ENCODE data around the gene NPLOC4. TPM values are rescaled to one million over a fixed set of nuclear protein-coding genes. Genes with fewer than 3 reads are reported as not detected.

The NPLOC4 gene
- total RNA-seq, 4 donors from 2014 or later, result 14.6 to 86.3 (median 30.9) TPM

- TF ChIP-seq CTCF (IDR thresholded peaks at IDR 0.05) (no peak), POLR2A (IDR thresholded peaks at IDR 0.05) (no peak)
Observed at GRCh38 chr17:81615401-81615930, 21.4 kb downstream of the NPLOC4 start.

GRCh38 chr17:81612172-81612970 is 24.5 kb downstream of the NPLOC4 start:
- Histone ChIP-seq H3K27ac (no peak overlapping the region), H3K27me3 (no peaks in the 10 kb centered on the region), H3K4me3 (no peak overlapping the region), H3K9me3 (no peaks in the 10 kb centered on the region), H3K4me1 (no peaks in the 10 kb centered on the region), H3K36me3 (no peaks in the 10 kb centered on the region)
- no peak for DNase-seq
- intact Hi-C loops (cut with DNase I; ENCODE audit: low total_unique reads), result no loop called here
- no peak for TF ChIP-seq POLR2A (IDR thresholded peaks at IDR 0.05)
- TF ChIP-seq CTCF (IDR thresholded peaks at IDR 0.05), result no peak

More at GRCh38 chr17:81615401-81615930, 21.4 kb downstream of the NPLOC4 start:
- Histone ChIP-seq H3K27me3 (no peaks in the 10 kb centered on the region), H3K9me3 (no peaks in the 10 kb centered on the region), H3K27ac (no peak overlapping the region), H3K4me3 (no peak overlapping the region), H3K4me1 (no peaks in the 10 kb centered on the region), H3K36me3 (no peaks in the 10 kb centered on the region)
- DNase-seq, result no peak
- intact Hi-C loops (cut with DNase I; ENCODE audit: low total_unique reads), result no loop called here

- H3K27ac ChIP-seq, result no peak overlapping the region
- intact Hi-C loops (cut with DNase I; ENCODE audit: low total_unique reads), result no loop called here
- DNase-seq, result no peak
Observed at GRCh38 chr17:81609541-81610311, 27.2 kb downstream of the NPLOC4 start.

GRCh38 chr17:81608605-81609004 is 28.3 kb downstream of the NPLOC4 start:
- intact Hi-C loops (cut with DNase I; ENCODE audit: low total_unique reads), result no loop called here
- H3K36me3 ChIP-seq, result no peaks in the 10 kb centered on the region

More at GRCh38 chr17:81609541-81610311, 27.2 kb downstream of the NPLOC4 start:
- no peak for TF ChIP-seq CTCF (IDR thresholded peaks at IDR 0.05)
- no peak for TF ChIP-seq POLR2A (IDR thresholded peaks at IDR 0.05)
- H3K36me3 ChIP-seq, result no peaks in the 10 kb centered on the region
- H3K9me3 ChIP-seq, result no peaks in the 10 kb centered on the region
- H3K4me3 ChIP-seq, result no peak overlapping the region
- no peaks in the 10 kb centered on the region for H3K27me3 ChIP-seq
- H3K4me1 ChIP-seq, result no peaks in the 10 kb centered on the region

More at GRCh38 chr17:81608605-81609004, 28.3 kb downstream of the NPLOC4 start:
- H3K4me3 ChIP-seq, result no peak overlapping the region
- no peaks in the 10 kb centered on the region for H3K9me3 ChIP-seq
- TF ChIP-seq CTCF (IDR thresholded peaks at IDR 0.05) (no peak), POLR2A (IDR thresholded peaks at IDR 0.05) (no peak)
- DNase-seq, result no peak
- no peak overlapping the region for H3K27ac ChIP-seq
- H3K4me1 ChIP-seq, result no peaks in the 10 kb centered on the region
- H3K27me3 ChIP-seq, result no peaks in the 10 kb centered on the region

All from uterus (tissue), 4 donors.